ENCODE measurements around the gene CDC42EP4. TPM values are rescaled to one million over a fixed set of nuclear protein-coding genes. Genes with fewer than 3 reads are reported as not detected.

CDC42EP4 gene
- total and polyA plus RNA-seq, 9 of the 15 experiments (the other 6 are each of a cell fraction or from before 2014, with no cell fraction given) = 0.65 to 20.8 (median 12.3) TPM

- Histone ChIP-seq H3K4me2 (ENCODE audit: insufficient read depth, low read length) (peak overlapping the region; percentile 83), H2AFZ (ENCODE audit: low read depth, low read length) (peak overlapping the region; percentile 91; the same call in 1 of the 2 replicates), H3K27me3 (ENCODE audit: control insufficient read depth in 2 of 2, insufficient read depth in 2 of 2, low read length in 2 of 2) (no peaks in the 10 kb centered on the region), H3K4me1 (replicated peaks in 1 of 2; ENCODE audit: control insufficient read depth in 2 of 2, insufficient read depth in 2 of 2, low read length in 2 of 2) (peaks cover 51 to 59% of the 10 kb centered on the region in 2 experiments), H3K36me3 (ENCODE audit: control insufficient read depth, insufficient read depth, low read length) (peaks cover 8% of the 10 kb centered on the region; the same call in 1 of the 3 replicates), H3K4me3 (no peak overlapping the region; the same call in 1 of the 2 replicates), H3K9me1 (ENCODE audit: control insufficient read depth, insufficient read depth, low read length) (peaks cover 3% of the 10 kb centered on the region), H3K9ac (ENCODE audit: insufficient read depth in 1 of 2, low read depth in 2 of 2, low read length in 2 of 2) (peak overlapping the region; percentile 63 to 86; a peak in 3 of 4 replicates), H3K9me3 (replicated peaks; ENCODE audit: control insufficient read depth, insufficient read depth, low read depth, low read length) (no peaks in the 10 kb centered on the region), H3K27ac (ENCODE audit: extremely low read depth, low read depth, low read length) (peak overlapping the region; percentile 81; the same call in 2 of the 3 replicates), H4K20me1 (replicated peaks; ENCODE audit: control insufficient read depth, insufficient read depth, low read length) (no peaks in the 10 kb centered on the region), H3K79me2 (ENCODE audit: control insufficient read depth, insufficient read depth, low read length) (peaks cover 78% of the 10 kb centered on the region)
- BruUV-seq (replicated peaks) = no TSS peak
- ChIA-PET POLR2A (interaction anchor here (0.9 to 1.1 kb wide), 2 partner anchors 13 to 25 kb away, joined by 3 read pairs; no protein-coding TSS in a partner anchor), CTCF (ENCODE audit: low intra/inter-chr PET ratio) (interaction anchor here (0.6 kb wide), 1 partner anchor 96 kb away, joined by 3 read pairs; no protein-coding TSS in a partner anchor)
- FAIRE-seq = no peak
- no peak for ATAC-seq
- WGBS (ENCODE audit: insufficient coverage, low coverage, missing lambda C conversion rate) = 75% methylated on average over 8 of the region's 11 CpGs
- in situ Hi-C loops (cut with MboI) (no loop called here), intact Hi-C loops (cut with micrococcal nuclease) (loop anchor here (2.0 kb wide), 1 partner anchor 63 kb away; no protein-coding TSS in a partner anchor)
- TF ChIP-seq ARID4B (CRISPR knock-in tag; IDR thresholded peaks at IDR 0.05) (no peak), ZNF699 (CRISPR knock-in tag; IDR thresholded peaks at IDR 0.05; ENCODE audit: insufficient replicate concordance) (no peak), MBD2 (IDR thresholded peaks at IDR 0.05; ENCODE audit: borderline replicate concordance, low read depth) (no peak), ZNF354B (CRISPR knock-in tag; IDR thresholded peaks at IDR 0.05) (no peak), ZNF695 (CRISPR knock-in tag; IDR thresholded peaks at IDR 0.05) (no peak), NFATC3 (IDR thresholded peaks at IDR 0.05) (peak; percentile 87; the same call in 1 of the 2 replicates), ATF4 (CRISPR knock-in tag; IDR thresholded peaks at IDR 0.05) (no peak), KDM1A (IDR thresholded peaks at IDR 0.05) (0 out of 4 replicates have a peak, but pooled peaks of 1 of the 2 experiments have one; percentile 16)
- no peak for DNase-seq (ENCODE audit: extremely low read depth in 1 of 4, low spot score in 3 of 4)
Measured at GRCh38 chr17:73305845-73306836, 5.7 kb downstream of the CDC42EP4 start.
